Thyroid gland (tissue), 4 donors: ENCODE measurements around the gene RNF44.

Source experiments
- CTCF ChIP-seq, 6 experiments: fragments of 200-600 bp in 3 of 6; fragments of 450-650 bp in 3 of 6; sonication (generic) in 3 of 6; IDR thresholded peaks; one replicate each; pipeline ENCODE4 v1.5.1; 2016 to 2019; ENCODE audit warnings: antibody characterized with exemption in 6 of 6, mild to moderate bottlenecking in 2 of 6, inconsistent platforms in 1 of 6, moderate library complexity in 1 of 6
- POLR2A ChIP-seq, 2 donors: fragments of 450-650 bp; IDR thresholded peaks; one replicate each; pipeline ENCODE4 v1.6.1; 2017; ENCODE audit warnings: antibody characterized with exemption in 2 of 2, mild to moderate bottlenecking in 2 of 2, moderate library complexity in 1 of 2

GRCh38 chr5:176519810-176520720 lies 17.1 kb downstream of the RNF44 start:
- no peak for TF ChIP-seq POLR2A (IDR thresholded peaks at IDR 0.05)
- no peak for TF ChIP-seq CTCF (IDR thresholded peaks at IDR 0.05)
